ENCODE data around the gene RSAD1.

Gene RSAD1

DNA sequence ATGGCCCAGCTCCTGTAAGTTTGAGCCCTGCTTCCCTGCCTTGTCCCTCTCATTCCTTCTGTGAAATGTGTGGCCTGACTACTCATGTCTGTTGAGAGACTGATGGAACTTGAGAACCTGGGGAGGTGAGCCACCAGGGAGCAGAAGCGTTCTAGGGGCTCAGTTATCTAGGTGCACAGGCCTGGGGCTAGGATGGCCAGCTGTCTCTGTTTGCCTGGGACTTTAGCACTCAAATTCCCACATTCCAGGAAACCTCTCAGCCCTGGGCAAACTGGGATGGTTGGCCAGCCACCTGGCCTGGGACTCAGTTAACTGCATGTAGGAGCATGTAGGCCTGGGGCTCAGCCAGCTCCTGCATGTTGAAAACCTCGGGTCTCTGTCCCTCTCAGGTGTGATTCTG, 44.5 kb downstream of the RSAD1 start:
- TF ChIP-seq, protein P1, sequence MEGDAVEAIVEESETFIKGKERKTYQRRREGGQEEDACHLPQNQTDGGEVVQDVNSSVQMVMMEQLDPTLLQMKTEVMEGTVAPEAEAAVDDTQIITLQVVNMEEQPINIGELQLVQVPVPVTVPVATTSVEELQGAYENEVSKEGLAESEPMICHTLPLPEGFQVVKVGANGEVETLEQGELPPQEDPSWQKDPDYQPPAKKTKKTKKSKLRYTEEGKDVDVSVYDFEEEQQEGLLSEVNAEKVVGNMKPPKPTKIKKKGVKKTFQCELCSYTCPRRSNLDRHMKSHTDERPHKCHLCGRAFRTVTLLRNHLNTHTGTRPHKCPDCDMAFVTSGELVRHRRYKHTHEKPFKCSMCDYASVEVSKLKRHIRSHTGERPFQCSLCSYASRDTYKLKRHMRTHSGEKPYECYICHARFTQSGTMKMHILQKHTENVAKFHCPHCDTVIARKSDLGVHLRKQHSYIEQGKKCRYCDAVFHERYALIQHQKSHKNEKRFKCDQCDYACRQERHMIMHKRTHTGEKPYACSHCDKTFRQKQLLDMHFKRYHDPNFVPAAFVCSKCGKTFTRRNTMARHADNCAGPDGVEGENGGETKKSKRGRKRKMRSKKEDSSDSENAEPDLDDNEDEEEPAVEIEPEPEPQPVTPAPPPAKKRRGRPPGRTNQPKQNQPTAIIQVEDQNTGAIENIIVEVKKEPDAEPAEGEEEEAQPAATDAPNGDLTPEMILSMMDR (conservative IDR thresholded peaks at IDR 0.05; ENCODE audit: low read depth, low read length), result no peak
- H3K4me3 ChIP-seq (ENCODE audit: low read depth, low read length), result no peak overlapping the region
- no peak for DNase-seq (ENCODE audit: low read depth)

DNA sequence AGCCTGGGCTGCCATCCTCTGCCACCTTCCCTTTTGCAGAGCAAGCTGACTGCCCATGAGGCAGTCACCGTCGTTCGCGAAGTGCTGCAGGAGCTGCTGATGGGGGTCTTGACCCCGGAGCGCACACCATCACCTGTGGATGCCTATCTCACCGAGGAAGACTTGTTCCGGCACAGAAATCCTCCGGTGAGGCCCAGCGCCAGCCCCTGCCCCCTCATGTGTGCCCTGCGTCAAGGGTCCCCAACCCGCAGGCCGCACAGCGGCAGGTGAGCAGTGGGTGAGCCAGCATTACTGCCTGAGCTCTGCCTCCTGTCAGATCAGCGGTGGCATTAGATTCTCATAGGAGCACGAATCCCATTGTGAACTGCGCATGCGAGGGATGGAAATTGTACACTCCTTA, 46.2 kb downstream of the RSAD1 start:
- no peak overlapping the region for H3K4me3 ChIP-seq (ENCODE audit: low read depth, low read length)
- no peak for DNase-seq (ENCODE audit: low read depth)
- TF ChIP-seq, protein P1 (conservative IDR thresholded peaks at IDR 0.05; ENCODE audit: low read depth, low read length), result no peak

DNA sequence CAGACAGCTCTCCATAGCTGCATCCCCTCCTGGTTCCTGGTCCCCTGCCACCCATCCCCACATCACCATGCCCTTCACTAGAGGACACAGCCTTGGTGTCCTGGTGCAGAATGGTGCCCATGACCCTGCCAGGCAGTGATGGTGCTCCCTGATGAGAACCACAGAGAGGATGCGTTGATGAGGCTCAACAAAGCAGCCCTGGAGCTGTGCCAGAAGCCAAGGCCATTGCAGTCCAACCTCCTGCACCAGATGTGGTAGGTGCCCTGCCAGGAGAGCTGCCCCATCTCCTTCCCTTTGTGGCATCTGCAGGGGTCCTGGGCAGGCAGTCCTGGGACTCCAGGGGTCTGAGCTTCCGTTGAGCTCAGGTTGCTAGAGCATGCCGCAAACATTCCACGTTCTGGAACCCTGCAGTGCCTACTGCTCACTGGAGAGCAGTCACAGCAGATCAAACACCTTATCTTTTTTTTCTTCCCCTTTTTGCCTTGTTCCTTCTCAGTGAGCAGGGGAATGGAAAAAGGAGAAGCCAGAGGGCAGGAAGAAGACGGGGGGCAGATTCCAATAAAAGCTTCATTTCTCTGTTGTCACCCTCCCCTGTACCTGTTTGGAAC, 48.6 kb downstream of the RSAD1 start:
- no peak overlapping the region for H3K4me3 ChIP-seq (ENCODE audit: low read depth, low read length)
- TF ChIP-seq, protein P1 (conservative IDR thresholded peaks at IDR 0.05; ENCODE audit: low read depth, low read length), result no peak
- no peak for DNase-seq (ENCODE audit: low read depth)

DNA sequence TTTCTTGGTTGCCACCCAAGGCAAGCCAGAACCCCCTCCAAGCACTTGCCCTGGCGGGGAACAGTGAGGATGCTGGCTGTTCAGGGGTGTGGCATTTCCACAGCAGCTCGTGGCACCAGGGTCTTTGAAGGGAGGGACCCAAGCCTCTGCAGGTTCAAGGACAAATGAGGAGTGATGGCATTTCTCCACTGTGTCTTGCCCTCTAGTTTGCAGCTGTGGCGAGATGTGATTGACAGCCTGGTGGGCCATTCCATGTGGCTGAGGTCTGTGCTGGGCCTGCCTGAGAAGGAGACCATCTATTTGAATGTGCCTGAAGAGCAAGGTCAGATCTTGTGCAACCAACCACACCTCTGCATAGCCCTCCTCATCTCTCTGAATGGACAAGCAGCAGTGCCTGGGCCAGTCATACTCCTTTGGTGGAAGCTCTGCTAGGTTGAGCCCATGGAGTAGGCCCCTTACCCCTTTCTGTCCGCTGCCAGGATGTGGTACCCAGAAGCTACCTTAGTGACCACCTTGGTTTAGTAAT, 49.4 kb downstream of the RSAD1 start:
- H3K4me3 ChIP-seq (ENCODE audit: low read depth, low read length), result no peak overlapping the region
- TF ChIP-seq, protein P1 (conservative IDR thresholded peaks at IDR 0.05; ENCODE audit: low read depth, low read length), result no peak
- DNase-seq (ENCODE audit: low read depth), result no peak

DNA sequence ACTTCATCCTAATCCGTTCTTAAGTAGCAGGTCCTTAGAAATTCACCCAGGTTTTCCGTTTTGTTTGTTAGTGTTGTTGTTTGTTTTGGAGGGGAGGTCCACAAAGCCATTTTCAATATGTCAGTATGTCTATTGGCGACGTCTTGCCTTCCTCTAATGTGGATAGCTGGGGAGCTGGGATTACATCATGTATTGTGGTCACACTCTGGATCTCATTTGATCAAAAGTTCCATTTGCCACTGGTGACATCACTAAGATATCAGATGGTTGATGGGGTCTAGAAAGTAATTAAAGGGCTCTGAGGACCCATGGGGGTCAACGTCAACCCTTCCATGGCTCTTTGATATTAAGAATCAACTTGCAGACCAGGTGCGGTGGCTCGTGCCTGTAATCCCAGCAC, 51.2 kb downstream of the RSAD1 start:
- TF ChIP-seq, protein P1 (conservative IDR thresholded peaks at IDR 0.05; ENCODE audit: low read depth, low read length), result no peak
- H3K4me3 ChIP-seq (ENCODE audit: low read depth, low read length), result no peak overlapping the region
- no peak for DNase-seq (ENCODE audit: low read depth)

DNA sequence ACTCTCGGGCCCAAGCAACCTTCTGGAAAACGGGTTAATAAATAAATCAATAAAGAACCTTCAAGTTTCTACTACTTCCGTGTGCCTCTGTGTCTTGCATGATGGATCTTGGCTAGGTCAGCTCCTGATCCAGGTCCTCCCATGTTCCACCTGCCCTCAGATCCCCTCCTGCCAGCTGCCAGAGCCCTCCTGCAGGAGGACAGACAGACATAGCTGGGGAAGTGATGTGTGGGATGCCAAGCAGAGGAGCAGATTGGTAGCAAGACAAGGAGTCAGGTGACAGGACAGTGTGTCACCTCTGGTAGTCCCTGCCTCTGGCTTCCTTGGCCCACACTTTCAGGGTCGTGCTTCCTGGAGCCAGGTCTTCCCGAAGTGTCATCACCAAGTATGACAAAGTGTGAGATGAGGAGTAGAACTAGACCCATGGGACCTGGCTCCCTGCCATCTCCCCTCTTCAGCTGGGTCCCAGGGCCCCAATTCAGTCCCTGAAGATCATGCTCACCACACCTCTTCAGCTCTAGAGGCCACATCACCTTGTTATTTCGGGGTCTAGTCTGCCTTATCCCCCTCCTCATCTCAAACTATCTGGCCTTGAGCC, 52.9 kb downstream of the RSAD1 start:
- DNase-seq (ENCODE audit: low read depth), result no peak
- TF ChIP-seq, protein P1 (conservative IDR thresholded peaks at IDR 0.05; ENCODE audit: low read depth, low read length), result no peak
- H3K4me3 ChIP-seq (ENCODE audit: low read depth, low read length), result no peak overlapping the region
